ENCODE results near the gene NFATC3.

DNA sequence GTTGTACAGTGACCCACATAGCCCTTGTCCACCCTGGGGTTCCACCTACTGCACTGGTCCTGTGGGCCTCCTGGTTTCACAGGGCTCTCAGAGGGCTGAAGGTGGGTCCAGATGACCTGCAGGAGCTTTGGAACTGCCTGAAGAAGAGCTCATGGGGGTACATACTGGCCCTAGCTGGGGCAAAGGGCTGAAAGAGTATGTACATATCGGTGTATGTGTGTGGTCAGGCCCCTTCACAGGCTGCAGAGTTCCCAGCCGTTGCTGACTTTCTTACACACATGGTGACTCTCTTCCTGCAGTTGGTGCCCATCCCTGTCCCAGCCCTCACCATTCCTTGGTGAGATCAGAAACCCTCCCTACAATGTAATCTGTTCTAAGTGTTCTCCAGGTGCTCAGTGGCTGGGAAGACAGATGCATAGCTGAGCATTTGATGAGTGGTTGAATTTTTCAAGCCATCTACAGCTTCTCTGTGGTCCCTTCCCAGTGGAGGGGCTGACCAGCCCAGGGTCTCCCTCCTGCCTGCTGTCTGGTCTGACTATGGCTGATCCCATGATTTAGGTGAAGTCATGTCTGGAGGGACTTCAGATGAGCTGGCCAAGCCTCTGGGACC is 2.4 kb upstream of the NFATC3 start:
- TF ChIP-seq EGR1 (IDR thresholded peaks at IDR 0.05) (no peak), CEBPB (IDR thresholded peaks at IDR 0.05) (no peak), TAF1 (IDR thresholded peaks at IDR 0.05; ENCODE audit: low read depth) (no peak), FOXM1 (IDR thresholded peaks at IDR 0.05; ENCODE audit: borderline replicate concordance, low read depth) (no peak), NFIC (IDR thresholded peaks at IDR 0.05) (no peak), ZBTB7A (IDR thresholded peaks at IDR 0.05; ENCODE audit: low read depth) (no peak), EP300 (IDR thresholded peaks at IDR 0.05; ENCODE audit: borderline replicate concordance) (no peak), CREB1 (IDR thresholded peaks at IDR 0.05; ENCODE audit: low read depth) (no peak), RAD21 (IDR thresholded peaks at IDR 0.05; ENCODE audit: low read depth) (no peak)
- TF ChIP-seq, protein P1, sequence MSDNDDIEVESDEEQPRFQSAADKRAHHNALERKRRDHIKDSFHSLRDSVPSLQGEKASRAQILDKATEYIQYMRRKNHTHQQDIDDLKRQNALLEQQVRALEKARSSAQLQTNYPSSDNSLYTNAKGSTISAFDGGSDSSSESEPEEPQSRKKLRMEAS (IDR thresholded peaks at IDR 0.05): no peak
